Fibroblast of lung (primary cell): Measurements from ENCODE around the gene EXOC8. TPM values are rescaled to one million over a fixed set of nuclear protein-coding genes. Genes with fewer than 3 reads are reported as not detected.

ENCODE experiments used
- DNase-seq, 2 donors: peaks; one replicate each; pipeline versions ENCODE4 v3.0.0 to v3.0.0-alpha.2; 2010; ENCODE audit warnings: low read depth in 2 of 2
- H2AFZ ChIP-seq: 2 replicates; pipeline ENCODE4 v1.5.1; 2012; ENCODE audit warnings: low read length, control low read depth, inconsistent platforms
- H3K27ac ChIP-seq: 2 replicates; pipeline ENCODE4 v1.5.1; 2011; ENCODE audit warnings: low read length, control low read depth; ENCODE audit not compliant: insufficient read depth
- H3K27me3 ChIP-seq: 2 replicates; pipeline ENCODE4 v1.5.1; 2011; ENCODE audit warnings: mild to moderate bottlenecking, low read length; ENCODE audit not compliant: control insufficient read depth, insufficient read depth
- H3K36me3 ChIP-seq: 2 replicates; pipeline ENCODE4 v1.5.1; 2011; ENCODE audit warnings: low read length; ENCODE audit not compliant: control insufficient read depth, insufficient read depth
- H3K4me1 ChIP-seq: 2 replicates; pipeline ENCODE4 v1.5.1; 2011; ENCODE audit warnings: low read length; ENCODE audit not compliant: control insufficient read depth, insufficient read depth; ENCODE audit errors: extremely low read depth
- H3K4me2 ChIP-seq: 2 replicates; pipeline ENCODE4 v1.5.1; 2011; ENCODE audit warnings: low read length, control low read depth; ENCODE audit not compliant: insufficient read depth; ENCODE audit errors: extremely low read depth
- H3K4me3 ChIP-seq, 4 experiments: fragments of 200-600 bp in 1 of 4; sonication (generic) in 1 of 4; replicated peaks in 1 of 4; 2 replicates each; pipeline ENCODE4 v1.5.1; 2011 to 2016; ENCODE audit warnings: low read length in 4 of 4, low read depth in 3 of 4, mild to moderate bottlenecking in 3 of 4, control low read depth in 2 of 4, inconsistent platforms in 1 of 4, mixed read lengths in 1 of 4; ENCODE audit not compliant: insufficient read depth in 1 of 4; ENCODE audit errors: control extremely low read depth in 1 of 4
- H3K79me2 ChIP-seq: 2 replicates; pipeline ENCODE4 v1.5.1; 2012; ENCODE audit warnings: mild to moderate bottlenecking, low read length, inconsistent platforms; ENCODE audit not compliant: control insufficient read depth, insufficient read depth
- H3K9ac ChIP-seq: 2 replicates; pipeline ENCODE4 v1.5.1; 2011; ENCODE audit warnings: mild to moderate bottlenecking, low read length, control low read depth; ENCODE audit not compliant: insufficient read depth
- H3K9me3 ChIP-seq: 2 replicates; pipeline ENCODE4 v1.5.1; 2012; ENCODE audit warnings: low read depth, low read length; ENCODE audit not compliant: control insufficient read depth, insufficient read depth
- H4K20me1 ChIP-seq: 2 replicates; pipeline ENCODE4 v1.5.1; 2011; ENCODE audit warnings: low read length; ENCODE audit not compliant: control insufficient read depth, insufficient read depth; ENCODE audit errors: extremely low read depth
- CTCF ChIP-seq, 2 donors: IDR thresholded peaks in 1 of 2; conservative IDR thresholded peaks in 1 of 2; 1 replicate in 1 of 2; 2 replicates in 1 of 2; pipeline ENCODE4 v1.5.1; 2011 to 2012; ENCODE audit warnings: low read length in 2 of 2, control low read depth in 1 of 2, inconsistent platforms in 1 of 2, low read depth in 1 of 2, mild to moderate bottlenecking in 1 of 2
- EZH2 ChIP-seq: IDR thresholded peaks from 2 replicates; pipeline ENCODE4 v1.5.1; 2012; ENCODE audit warnings: low read length, control low read depth, mild to moderate bottlenecking; ENCODE audit errors: missing control alignments
- polyA plus RNA-seq, 2 donors: library from polyadenylated mRNA; depleted of rRNA in 1 of 2; stranded (reverse) in 1 of 2; unstranded in 1 of 2; fragments of >200 nt; gene quantifications; 2 replicates each; pipeline ENCODE4 v1.2.1, GENCODE V29; 2011 to 2012; ENCODE audit warnings: missing spikeins in 1 of 2
- total RNA-seq: library from RNA; depleted of rRNA; stranded (reverse); fragments of >200 nt; gene quantifications from 2 replicates; pipeline ENCODE4 v1.2.1, GENCODE V29; 2014

EXOC8 gene
- total and polyA plus RNA-seq, 2 donors (not counting 1 experiment from before 2014, with no cell fraction given), result 5.8 to 17.0 TPM

- Histone ChIP-seq H3K9ac (no peak overlapping the region), H3K4me1 (peaks cover 2% of the 10 kb centered on the region), H3K79me2 (no peaks in the 10 kb centered on the region), H3K36me3 (no peaks in the 10 kb centered on the region), H2AFZ (no peak overlapping the region), H3K9me3 (no peaks in the 10 kb centered on the region), H3K4me2 (no peak overlapping the region), H3K27me3 (no peaks in the 10 kb centered on the region), H3K4me3 (no peak overlapping the region), H3K27ac (no peak overlapping the region), H4K20me1 (no peaks in the 10 kb centered on the region)
- no peak for DNase-seq
- no peak for TF ChIP-seq CTCF (conservative IDR thresholded peaks at IDR 0.05 in 1 of 2, IDR thresholded peaks at IDR 0.05 in 1 of 2; ENCODE audit: low read depth in 1 of 2, low read length in 2 of 2)
- TF ChIP-seq EZH2, result no peak
Measured at GRCh38 chr1:231355171-231355570, 17.5 kb upstream of the EXOC8 start.

GRCh38 chr1:231354330-231355020 is 16.8 kb upstream of the EXOC8 start:
- H3K4me2 ChIP-seq, result no peak overlapping the region
- H2AFZ ChIP-seq, result no peak overlapping the region
- H3K4me1 ChIP-seq, result peaks cover 2% of the 10 kb centered on the region
- no peak overlapping the region for H3K27ac ChIP-seq
- peak; percentile 38 to 48 for DNase-seq
- no peak for TF ChIP-seq EZH2
- no peak for TF ChIP-seq CTCF (conservative IDR thresholded peaks at IDR 0.05 in 1 of 2, IDR thresholded peaks at IDR 0.05 in 1 of 2; ENCODE audit: low read depth in 1 of 2, low read length in 2 of 2)
- H4K20me1 ChIP-seq, result no peaks in the 10 kb centered on the region
- no peaks in the 10 kb centered on the region for H3K79me2 ChIP-seq
- H3K9ac ChIP-seq, result no peak overlapping the region
- H3K4me3 ChIP-seq, result no peak overlapping the region
- no peaks in the 10 kb centered on the region for H3K9me3 ChIP-seq
- peaks cover 2% of the 10 kb centered on the region for H3K36me3 ChIP-seq
- no peaks in the 10 kb centered on the region for H3K27me3 ChIP-seq

GRCh38 chr1:231353086-231353485 is 15.4 kb upstream of the EXOC8 start:
- TF ChIP-seq EZH2, result no peak
- no peak for TF ChIP-seq CTCF (conservative IDR thresholded peaks at IDR 0.05 in 1 of 2, IDR thresholded peaks at IDR 0.05 in 1 of 2; ENCODE audit: low read depth in 1 of 2, low read length in 2 of 2)

More at GRCh38 chr1:231353086-231353485, 15.4 kb upstream of the EXOC8 start:
- Histone ChIP-seq H3K27me3 (no peaks in the 10 kb centered on the region), H4K20me1 (no peaks in the 10 kb centered on the region), H3K4me2 (no peak overlapping the region), H3K4me1 (peaks cover 2% of the 10 kb centered on the region), H3K9me3 (no peaks in the 10 kb centered on the region), H3K27ac (no peak overlapping the region), H3K4me3 (no peak overlapping the region), H2AFZ (no peak overlapping the region), H3K36me3 (peaks cover 2% of the 10 kb centered on the region), H3K79me2 (no peaks in the 10 kb centered on the region), H3K9ac (no peak overlapping the region)
- no peak for DNase-seq
